Measurements from ENCODE around the gene CELF3. TPM values are rescaled to one million over a fixed set of nuclear protein-coding genes. Genes with fewer than 3 reads are reported as not detected.

CELF3 gene
- total RNA-seq (2021; ENCODE audit: unreplicated experiment) (not detected), Bru-seq, nascent RNA (not detected), BruChase-seq, experiment 1, labeled RNA remaining after a 2-hour chase (not detected), BruChase-seq, experiment 2, labeled RNA remaining after a 6-hour chase (not detected)
- not detected for polyA plus RNA-seq (2012; ENCODE audit: insufficient read length)
- long read RNA-seq: 0 reads

DNA sequence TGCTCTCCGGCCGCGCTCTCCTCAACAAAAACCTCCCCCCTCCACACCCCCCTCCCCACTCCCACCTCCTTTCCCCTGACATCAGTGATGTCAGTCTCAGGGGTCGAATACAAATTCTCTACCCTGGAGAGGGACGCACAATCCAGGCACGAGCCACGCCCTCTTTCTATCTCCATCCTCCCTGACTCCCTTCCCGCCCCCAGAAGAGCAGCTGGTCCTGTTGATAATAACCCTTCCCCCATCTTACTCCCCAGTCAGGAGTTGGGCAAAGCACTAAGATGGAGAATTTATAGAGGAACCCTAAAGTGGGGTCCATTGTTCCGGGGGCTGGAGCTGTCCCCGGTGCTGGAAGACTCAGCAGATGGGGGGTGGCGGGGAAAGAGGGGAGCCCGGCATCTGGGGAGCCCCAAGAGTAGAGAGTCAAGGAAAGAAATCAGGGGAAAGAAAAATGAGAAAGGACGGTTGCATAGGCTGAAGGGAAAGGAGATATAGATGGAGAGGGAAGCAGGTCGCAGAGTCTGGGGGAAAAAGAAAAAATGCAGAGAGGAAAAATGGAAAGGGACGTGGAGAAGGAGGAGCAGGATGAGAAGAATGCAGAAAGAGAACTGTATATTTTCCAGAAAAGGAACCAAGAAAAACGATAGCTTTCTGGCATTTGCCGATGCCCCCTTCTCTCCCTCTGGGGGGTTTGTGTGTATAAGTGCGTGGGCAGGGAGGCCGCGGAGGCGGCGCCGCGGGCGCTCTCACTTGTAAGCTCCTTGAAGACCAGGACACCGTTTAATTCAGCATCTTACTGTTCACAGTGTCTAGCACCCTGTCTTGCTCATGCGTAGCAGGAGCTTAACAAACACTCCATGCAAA is at the start of gene CELF3:
TSS of gene CELF3 (minus strand) at position 33 of the 861 bp plus-strand sequence. CDS start 783 bp downstream, outside the sequence.
- no peak within 1 kb of the TSS for H3K27ac ChIP-seq (ENCODE audit: low read length)
- peaks cover 4% of the 10 kb centered on the region for H3K27me3 ChIP-seq (ENCODE audit: control insufficient read depth, insufficient read depth, low read length)
- H3K4me1 ChIP-seq (ENCODE audit: control insufficient read depth, insufficient read depth, low read length): peaks cover 7% of the 10 kb centered on the region
- in situ Hi-C loops (cut with HindIII; ENCODE audit: low pct_unique_long_range_greater_than_20kb, low sequenced_read_pairs): no loop called here
- H3K9me3 ChIP-seq (ENCODE audit: control insufficient read depth, insufficient read depth, low read depth, low read length): no peaks in the 10 kb centered on the region
- no peaks in the 10 kb centered on the region for H3K36me3 ChIP-seq (ENCODE audit: control insufficient read depth, insufficient read depth, low read length)
- intact Hi-C loops (cut with micrococcal nuclease; ENCODE audit: unreplicated experiment): no loop called here
- ATAC-seq: no peak
- TF ChIP-seq, protein P1, sequence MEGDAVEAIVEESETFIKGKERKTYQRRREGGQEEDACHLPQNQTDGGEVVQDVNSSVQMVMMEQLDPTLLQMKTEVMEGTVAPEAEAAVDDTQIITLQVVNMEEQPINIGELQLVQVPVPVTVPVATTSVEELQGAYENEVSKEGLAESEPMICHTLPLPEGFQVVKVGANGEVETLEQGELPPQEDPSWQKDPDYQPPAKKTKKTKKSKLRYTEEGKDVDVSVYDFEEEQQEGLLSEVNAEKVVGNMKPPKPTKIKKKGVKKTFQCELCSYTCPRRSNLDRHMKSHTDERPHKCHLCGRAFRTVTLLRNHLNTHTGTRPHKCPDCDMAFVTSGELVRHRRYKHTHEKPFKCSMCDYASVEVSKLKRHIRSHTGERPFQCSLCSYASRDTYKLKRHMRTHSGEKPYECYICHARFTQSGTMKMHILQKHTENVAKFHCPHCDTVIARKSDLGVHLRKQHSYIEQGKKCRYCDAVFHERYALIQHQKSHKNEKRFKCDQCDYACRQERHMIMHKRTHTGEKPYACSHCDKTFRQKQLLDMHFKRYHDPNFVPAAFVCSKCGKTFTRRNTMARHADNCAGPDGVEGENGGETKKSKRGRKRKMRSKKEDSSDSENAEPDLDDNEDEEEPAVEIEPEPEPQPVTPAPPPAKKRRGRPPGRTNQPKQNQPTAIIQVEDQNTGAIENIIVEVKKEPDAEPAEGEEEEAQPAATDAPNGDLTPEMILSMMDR (IDR thresholded peaks at IDR 0.05): no peak
- TF ChIP-seq TCF7L2 (IDR thresholded peaks at IDR 0.05; ENCODE audit: low read depth, low read length): no peak
- no peak for TF ChIP-seq POLR2AphosphoS5 (IDR thresholded peaks at IDR 0.05; ENCODE audit: low read depth, low read length)
- TF ChIP-seq, protein P2, sequence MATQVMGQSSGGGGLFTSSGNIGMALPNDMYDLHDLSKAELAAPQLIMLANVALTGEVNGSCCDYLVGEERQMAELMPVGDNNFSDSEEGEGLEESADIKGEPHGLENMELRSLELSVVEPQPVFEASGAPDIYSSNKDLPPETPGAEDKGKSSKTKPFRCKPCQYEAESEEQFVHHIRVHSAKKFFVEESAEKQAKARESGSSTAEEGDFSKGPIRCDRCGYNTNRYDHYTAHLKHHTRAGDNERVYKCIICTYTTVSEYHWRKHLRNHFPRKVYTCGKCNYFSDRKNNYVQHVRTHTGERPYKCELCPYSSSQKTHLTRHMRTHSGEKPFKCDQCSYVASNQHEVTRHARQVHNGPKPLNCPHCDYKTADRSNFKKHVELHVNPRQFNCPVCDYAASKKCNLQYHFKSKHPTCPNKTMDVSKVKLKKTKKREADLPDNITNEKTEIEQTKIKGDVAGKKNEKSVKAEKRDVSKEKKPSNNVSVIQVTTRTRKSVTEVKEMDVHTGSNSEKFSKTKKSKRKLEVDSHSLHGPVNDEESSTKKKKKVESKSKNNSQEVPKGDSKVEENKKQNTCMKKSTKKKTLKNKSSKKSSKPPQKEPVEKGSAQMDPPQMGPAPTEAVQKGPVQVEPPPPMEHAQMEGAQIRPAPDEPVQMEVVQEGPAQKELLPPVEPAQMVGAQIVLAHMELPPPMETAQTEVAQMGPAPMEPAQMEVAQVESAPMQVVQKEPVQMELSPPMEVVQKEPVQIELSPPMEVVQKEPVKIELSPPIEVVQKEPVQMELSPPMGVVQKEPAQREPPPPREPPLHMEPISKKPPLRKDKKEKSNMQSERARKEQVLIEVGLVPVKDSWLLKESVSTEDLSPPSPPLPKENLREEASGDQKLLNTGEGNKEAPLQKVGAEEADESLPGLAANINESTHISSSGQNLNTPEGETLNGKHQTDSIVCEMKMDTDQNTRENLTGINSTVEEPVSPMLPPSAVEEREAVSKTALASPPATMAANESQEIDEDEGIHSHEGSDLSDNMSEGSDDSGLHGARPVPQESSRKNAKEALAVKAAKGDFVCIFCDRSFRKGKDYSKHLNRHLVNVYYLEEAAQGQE (IDR thresholded peaks at IDR 0.05; ENCODE audit: insufficient read depth in 1 of 2, low read depth in 2 of 2, low read length in 1 of 2): peak; percentile 78 to 86
- POLR2A ChIA-PET: interaction anchor here (0.6 kb wide), 1 partner anchor 10 kb away, joined by 9 read pairs; no protein-coding TSS in a partner anchor
- CTCF ChIA-PET: interaction anchor here (0.7 kb wide), 1 partner anchor 105 kb away, joined by 5 read pairs; the partner anchor contains the start of gene SNX27
- H3K4me3 ChIP-seq (ENCODE audit: low read depth in 2 of 2, low read length in 2 of 2): no peak within 1 kb of the TSS
- BruUV-seq (replicated peaks): no TSS peak
- DNase-seq (ENCODE audit: low read depth, low spot score): no peak

DNA sequence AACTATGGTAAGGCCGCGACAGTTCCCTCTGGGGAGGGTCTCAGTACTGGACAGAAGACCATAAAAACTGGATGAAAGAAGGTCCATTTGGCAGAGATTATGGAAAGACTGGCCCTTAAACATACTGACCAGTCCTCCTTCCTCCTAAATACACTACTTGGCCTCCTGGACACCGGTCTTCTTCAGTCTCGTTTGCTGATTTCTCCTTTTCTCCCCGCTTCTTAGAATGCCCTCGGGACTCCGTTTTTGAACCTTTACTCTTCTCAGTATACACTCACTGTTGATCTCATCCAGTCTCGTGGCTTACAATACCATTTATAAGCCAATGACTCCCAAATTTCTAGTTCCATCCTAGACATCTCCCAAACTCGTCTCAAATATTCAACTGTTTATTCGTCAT is 47.4 kb upstream of the CELF3 start:
- no peak for DNase-seq (ENCODE audit: low read depth, low spot score)
- peaks cover 13% of the 10 kb centered on the region for H3K4me1 ChIP-seq (ENCODE audit: control insufficient read depth, insufficient read depth, low read length)
- intact Hi-C loops (cut with micrococcal nuclease; ENCODE audit: unreplicated experiment) (loop anchor here (2.0 kb wide), 2 partner anchors 19 to 73 kb away; no protein-coding TSS in a partner anchor), in situ Hi-C loops (cut with HindIII; ENCODE audit: low pct_unique_long_range_greater_than_20kb, low sequenced_read_pairs) (no loop called here)
- no peak for TF ChIP-seq TCF7L2 (IDR thresholded peaks at IDR 0.05; ENCODE audit: low read depth, low read length)
- no peak for TF ChIP-seq POLR2AphosphoS5 (IDR thresholded peaks at IDR 0.05; ENCODE audit: low read depth, low read length)
- TF ChIP-seq, protein P2 (IDR thresholded peaks at IDR 0.05; ENCODE audit: insufficient read depth in 1 of 2, low read depth in 2 of 2, low read length in 1 of 2): no peak
- no peak for TF ChIP-seq SIN3A (IDR thresholded peaks at IDR 0.05; ENCODE audit: borderline replicate concordance, insufficient read depth, low read depth, low read length)
- TF ChIP-seq, protein P1 (IDR thresholded peaks at IDR 0.05): no peak
- ChIA-PET POLR2A (interaction anchor here (0.6 to 0.7 kb wide), 2 partner anchors 24 to 144 kb away, joined by 3 to 10 read pairs; no protein-coding TSS in a partner anchor), CTCF (no interaction called here)
- H3K36me3 ChIP-seq (ENCODE audit: control insufficient read depth, insufficient read depth, low read length): peaks cover 22% of the 10 kb centered on the region
- no peaks in the 10 kb centered on the region for H3K9me3 ChIP-seq (ENCODE audit: control insufficient read depth, insufficient read depth, low read depth, low read length)
- H3K27ac ChIP-seq (ENCODE audit: low read length): peak overlapping the region; percentile 99
- BruUV-seq (replicated peaks): TSS peak; percentile 94
- no peaks in the 10 kb centered on the region for H3K27me3 ChIP-seq (ENCODE audit: control insufficient read depth, insufficient read depth, low read length)
- no peak for ATAC-seq
- H3K4me3 ChIP-seq (ENCODE audit: low read depth in 2 of 2, low read length in 2 of 2): peak overlapping the region; percentile 78 to 85

All from Panc1 (cell line).